HL-60/S4 treated with phorbol 12-myristate 13-acetate at 8.2 ng/mL for 4 days and 3 days (cell line): ENCODE results near the gene GFPT2.

Experiments
- in situ Hi-C: fragments of 300-500 bp; cut with MboI; formaldehyde crosslinking; loops from 2 replicates; pipeline ENCODE4 v1.15.0; 2022; ENCODE audit warnings: low sequenced_read_pairs

The GFPT2 gene

DNA sequence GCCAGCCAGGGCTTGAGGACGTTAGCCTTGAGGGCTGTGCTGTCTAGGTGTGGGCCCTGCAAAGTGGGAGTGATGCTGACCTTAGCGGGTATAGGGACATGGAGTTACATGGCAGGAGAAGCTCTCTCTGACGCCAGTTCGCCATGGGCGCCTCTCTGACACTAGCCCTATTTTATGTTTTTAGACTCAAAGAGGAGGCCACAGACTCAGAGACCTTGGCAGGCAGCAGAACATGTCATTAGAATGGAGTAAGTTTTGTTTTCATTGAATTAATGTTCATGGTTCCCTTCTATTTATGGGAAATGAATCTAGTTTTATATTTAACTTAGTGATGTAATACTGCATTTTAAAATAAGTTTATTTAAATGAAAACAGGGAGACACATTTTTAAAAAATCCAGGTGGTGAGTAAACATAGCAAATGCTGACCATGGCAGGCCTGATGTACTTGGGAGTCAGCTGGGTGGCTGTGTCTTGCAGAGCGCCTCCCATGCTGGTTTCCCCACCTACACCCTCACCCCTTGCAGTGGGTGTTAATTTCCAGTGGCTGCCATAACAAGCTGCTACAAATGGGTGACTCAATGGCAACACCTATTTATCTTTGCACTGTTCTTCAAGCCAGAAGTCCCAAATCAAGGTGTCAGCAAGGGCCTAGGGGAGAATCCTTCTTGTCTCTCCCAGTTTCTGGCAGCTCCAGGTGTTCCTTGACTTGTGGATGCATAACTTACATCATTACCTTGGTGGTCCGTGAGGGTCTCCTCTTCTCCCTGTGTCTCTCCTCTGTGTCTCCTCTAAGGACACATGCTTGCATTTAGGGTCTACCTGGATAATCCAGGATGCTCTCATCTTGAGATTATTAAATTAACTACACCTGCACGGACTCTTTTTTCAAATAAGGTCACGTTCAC, 25.6 kb upstream of the GFPT2 start:
- in situ Hi-C loops, result no loop called here

DNA sequence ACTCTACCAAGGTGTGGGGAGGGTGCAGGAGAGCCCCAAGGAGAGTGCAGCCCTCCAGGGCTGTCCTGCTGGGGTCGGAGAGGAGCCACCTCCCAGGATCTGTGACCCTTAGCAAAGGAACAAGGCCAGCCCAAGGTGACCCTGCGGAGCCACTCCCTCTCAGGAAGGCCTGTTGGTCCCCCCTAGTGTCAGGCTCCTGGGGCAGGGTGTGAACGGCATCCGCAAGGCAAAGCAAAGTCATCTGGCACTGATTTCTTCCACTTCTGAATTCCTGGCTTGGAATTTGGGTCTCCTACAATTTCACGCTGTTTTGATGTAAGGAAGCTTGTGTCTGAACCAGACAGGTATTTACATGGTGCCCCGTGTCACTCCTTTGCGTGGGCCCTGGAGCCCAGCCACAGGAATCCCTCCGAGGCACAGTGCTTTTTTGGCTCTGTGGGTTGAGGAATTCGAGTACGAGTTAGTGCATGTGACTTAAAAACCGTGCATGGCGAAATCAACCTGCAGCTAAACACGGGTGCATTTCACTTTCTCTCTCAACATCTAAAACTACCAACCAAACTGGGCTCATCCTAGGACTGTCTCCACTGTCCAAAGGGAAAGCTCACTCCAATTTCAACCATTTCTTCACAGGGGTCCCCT, 24.5 kb upstream of the GFPT2 start:
- in situ Hi-C loops, result no loop called here

DNA sequence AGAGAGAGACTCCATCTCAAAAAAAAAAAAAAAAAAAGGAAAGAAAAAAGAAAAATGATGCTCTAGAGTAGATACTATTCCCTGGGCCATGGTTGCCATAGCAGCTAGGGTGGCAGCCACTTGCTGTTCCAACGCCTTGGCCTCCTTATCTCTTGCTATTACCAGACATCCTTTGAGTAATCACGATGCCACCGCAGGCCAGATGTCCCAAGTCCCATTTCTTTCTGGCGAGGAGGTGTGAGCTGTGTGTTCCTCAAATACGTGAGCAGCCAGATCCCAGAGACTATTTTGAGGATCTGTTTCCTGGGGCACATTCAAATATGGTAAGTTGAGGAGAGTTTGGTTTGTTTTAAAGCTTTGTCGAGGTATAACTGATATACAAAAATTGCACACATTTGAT, 23.4 kb upstream of the GFPT2 start:
- in situ Hi-C loops, result no loop called here

DNA sequence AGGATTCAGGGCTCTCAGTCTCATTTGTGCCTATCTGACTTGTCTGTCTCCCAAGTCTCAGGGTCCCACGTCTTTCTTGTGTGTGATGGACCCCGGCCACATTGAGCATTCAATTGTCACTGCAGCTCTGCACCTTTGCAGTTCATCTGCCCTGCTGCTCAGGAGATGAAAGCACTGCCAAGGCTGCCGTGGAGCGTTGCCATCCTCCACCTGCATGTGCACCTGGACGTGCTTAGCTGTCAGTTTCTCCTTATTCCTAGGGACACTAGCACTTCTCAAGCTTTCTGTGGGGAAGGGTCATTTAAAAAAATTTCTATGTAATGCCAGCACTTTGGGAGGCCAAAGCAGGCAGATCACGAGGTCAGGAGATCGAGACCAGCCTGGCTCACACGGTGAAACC, 22.8 kb upstream of the GFPT2 start:
- in situ Hi-C loops, result no loop called here

DNA sequence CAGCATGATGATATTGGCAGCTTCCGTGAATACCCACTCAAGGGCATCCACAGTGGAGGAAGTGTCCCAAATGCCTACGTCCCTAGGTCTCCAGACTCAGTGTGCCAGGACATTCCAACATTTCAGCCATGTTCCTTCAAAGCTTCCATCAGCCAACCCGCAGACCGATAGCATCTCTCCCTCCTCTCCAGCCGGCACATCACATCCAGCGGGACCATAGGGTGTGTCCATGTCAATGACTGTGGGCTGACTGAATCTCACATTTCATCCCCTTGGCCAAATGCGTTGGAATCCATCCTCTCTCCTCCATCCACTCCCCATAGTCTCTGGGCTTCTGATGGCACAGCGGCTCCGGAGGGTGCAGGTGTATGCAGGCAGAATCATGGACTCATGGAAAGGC, 22.2 kb upstream of the GFPT2 start:
- in situ Hi-C loops, result no loop called here

DNA sequence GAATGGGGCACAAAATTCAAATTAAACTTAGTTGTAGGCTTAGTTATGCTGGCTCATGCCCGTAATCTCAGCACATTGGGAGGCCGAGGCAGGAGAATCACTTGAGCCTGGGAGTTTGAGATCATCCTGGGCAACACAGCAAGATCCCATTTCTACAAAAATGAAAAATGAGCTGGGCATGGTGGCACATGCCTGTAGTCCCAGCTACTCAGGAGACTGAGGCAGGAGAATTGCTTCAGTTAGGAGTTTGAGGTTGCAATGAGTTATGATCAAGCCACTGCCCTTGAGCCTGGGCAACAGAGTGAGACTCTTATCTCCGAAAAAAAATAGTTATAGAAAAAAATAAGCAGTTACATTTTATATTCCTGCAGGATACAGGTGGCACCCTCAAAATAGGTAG, 20.7 kb upstream of the GFPT2 start:
- in situ Hi-C loops, result no loop called here

DNA sequence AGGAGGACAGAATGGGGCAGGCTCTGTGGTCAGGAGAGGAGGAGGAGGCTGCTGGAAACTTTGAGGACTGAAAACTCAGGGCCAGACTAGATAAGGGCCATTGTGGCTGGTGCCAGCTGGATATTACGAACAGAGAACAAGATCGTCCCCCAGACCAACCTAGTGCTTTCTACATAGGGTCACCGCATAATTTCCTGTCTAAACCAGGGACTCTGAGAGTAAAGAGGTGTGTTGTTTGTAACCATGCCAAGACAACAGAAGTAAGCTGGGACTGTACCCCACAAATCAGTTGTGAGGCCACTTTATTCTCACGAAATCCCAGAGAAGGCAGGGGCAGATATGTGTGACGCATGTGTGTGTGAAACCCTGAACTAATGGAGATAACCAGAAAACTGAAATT, 20.3 kb upstream of the GFPT2 start:
- in situ Hi-C loops, result no loop called here

DNA sequence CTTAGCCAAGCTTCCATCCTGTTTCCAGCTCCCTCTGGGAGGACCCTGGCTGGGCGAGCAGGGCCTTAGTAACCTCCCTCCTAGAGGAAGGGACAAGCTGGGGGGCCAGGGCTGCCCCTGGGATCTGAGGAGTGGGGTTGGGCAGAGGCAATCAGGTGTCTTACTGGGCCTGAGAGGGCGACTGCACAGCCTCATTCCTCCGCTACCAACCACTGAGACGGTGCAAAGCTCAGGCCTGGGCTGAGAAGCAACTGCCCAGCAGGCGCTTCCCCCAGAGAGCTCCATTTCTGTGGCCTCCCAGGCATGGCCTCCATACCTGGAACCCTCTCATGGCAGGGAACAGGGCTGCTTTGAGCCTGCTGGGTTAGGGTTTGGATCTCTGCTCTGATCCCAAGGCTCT, 18.8 kb upstream of the GFPT2 start:
- in situ Hi-C loops, result no loop called here

DNA sequence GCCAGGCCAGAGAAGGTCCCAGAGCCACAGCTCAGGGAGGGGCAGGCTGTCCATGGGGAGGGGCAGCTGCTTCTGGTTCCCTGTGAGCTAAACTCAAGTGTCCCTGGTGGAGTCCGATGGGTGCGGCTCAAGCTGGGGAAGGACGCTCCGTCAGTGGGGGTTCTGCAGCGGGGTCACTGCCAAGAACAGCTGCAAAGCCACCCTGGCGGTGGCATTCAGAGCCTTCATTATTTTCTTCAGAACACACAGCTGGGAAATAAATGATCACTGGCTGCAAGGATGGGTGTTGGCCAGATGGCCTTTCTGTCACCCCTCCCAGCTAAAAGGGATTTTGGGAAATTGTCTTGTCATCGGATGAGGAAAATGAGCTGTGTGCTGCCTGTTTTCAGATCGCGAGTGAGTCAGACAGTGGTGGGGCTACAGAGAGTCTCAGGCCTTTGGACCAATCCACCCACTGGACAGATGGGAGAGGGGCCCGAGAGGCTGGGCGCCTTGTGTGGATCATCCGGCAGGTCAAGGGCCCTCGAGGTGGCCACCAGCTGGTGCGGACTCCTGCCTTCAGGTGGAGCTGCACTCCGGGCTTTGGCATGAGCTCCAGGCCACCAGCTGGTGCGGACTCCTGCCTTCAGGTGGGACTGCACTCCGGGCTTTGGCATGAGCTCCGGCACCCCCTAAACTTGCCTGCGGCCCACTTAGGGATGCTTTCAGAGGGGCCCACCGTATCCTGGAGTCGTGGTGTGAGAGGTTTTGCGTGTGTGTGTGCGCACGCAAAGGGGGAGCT, 17.9 kb upstream of the GFPT2 start:
- in situ Hi-C loops, result no loop called here

DNA sequence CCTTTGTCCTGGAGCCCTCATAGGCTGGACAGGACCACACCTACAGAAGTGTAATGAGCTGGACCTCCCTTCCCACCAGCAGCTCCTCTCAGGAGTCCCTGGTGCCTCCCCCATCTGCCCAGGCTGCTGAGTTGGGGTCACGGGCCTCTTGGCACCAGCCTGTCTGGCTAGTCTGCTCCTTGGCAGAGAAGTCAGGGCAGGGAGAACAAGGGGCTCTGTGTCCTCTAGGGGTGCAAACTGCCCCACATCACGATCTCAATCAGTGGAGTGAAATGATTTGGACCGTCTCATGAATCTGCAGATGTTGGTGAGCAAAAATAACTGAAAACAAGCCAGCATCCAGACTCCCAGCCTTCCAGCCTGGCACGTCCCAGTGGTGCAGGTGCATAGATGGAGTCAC, 14.9 kb upstream of the GFPT2 start:
- in situ Hi-C loops, result no loop called here

DNA sequence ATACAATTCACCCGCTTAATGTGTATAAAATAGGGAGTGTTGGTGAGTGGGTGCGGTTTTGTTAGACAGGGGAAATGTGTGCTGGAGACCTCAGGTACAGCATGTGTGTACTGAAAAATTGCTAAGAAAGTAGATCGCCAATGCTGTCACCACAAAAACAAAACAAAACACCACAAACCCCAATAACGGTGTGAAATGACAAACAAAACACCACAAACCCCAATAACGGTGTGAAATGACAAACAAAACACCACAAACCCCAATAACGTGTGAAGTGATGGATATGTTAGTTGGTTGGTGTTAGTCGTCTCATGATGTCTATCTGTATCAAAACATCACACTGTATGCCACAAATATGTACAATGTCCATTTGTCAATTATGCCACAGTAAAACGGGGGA, 14.2 kb upstream of the GFPT2 start:
- in situ Hi-C loops, result no loop called here

DNA sequence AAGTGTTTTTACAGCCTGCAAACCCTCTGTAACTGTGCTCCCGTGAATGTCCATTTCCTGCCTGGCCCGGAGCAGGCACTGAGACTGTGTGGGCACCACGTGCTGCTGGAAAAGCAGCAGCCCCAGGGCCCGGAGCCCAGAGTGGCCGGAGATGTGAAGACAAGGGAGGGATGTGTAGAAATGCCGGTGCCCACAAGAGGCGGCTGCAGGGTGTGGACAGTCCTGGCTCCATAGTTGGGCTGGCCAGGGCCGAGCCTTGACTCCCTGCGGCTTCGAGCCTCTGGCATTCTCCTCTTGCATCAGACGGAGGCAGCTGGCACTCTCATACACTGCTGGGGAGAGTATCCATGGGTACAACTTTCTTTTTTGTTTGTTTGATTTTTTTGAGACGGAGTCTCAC, 13.2 kb upstream of the GFPT2 start:
- in situ Hi-C loops, result no loop called here

DNA sequence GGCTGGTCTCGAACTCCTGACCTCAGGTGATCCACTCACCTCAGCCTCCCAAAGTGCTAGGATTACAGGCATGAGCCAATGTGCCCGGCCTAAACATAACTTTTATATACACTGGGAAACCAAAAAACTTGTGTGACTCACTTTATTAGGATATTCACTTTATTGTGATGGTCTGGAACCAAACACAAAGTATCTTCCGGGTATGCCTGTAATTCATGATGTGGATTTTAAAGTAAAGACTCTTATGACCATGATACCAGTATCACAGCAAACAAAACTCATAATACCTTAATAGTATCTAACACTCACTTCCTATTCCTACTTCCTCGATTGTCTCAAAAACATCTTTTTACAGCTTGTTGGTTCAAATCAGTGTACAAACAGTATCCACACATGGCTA, 12.7 kb upstream of the GFPT2 start:
- in situ Hi-C loops, result no loop called here

DNA sequence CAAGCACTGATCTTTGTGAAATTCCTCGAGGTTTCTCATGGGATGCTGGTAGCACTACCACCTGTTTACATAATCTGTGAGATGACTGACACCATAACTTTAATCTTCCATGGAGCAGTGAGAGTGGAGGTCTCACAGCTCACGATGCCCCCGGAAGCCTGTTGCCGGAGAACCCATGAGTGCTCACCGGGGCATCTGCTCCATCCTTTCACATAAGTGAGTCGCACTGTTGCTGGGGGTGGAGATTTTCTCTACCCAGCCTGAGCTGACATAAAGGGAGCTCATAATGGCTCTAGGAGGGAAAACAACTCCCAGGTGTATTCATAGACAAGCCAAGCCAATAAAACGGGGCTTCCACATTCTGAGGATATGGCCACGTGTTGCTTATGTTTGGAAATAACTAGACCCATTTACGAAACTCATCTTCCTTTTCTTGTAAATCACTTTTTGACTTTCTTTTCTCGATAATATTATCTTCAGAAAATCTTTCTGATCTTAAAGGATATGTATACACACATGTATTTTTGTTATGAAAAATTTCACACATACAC, 11.2 kb upstream of the GFPT2 start:
- in situ Hi-C loops, result no loop called here

DNA sequence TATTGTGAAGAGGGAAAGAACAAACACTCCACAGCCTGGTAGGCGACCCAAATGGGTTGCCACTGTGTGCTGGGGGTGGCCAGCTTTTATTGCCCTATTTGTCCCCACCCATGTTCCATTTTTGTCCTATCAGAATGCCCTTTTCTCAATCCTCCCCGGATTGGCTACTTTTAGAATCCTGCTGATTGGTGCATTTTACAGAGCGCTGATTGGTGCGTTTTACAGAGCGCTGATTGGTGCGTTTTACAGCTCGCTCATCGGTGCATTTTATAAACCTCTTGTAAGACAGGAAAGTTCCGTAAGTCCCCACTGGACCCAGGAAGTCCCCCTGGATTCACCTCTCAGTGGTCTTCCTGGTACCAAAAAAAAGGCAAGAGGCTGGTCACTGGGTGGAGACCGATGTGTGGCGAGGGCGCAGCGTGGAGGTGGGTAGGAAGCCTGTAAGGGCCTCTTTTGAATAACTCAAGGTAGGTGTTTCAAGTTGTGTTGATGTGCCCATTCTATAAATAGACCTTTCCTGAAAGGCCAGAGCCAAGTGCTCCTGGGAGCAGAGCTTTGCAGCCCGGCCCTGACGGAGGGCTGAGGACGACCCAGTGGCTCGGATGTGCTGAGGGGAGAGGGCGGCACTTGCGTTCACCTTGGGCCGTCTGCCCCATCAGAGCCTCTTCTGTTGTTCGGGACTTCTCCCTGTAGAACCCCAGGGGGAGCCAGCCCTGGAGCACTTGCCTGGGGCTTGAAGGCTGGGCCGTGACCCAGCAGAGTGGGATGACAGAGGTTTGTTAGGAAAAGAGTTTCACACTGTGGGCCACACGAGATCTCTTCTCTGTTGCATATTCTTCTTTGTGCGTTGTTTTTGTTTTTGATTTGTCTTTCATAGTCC, 7.2 kb upstream of the GFPT2 start:
- in situ Hi-C loops, result no loop called here

DNA sequence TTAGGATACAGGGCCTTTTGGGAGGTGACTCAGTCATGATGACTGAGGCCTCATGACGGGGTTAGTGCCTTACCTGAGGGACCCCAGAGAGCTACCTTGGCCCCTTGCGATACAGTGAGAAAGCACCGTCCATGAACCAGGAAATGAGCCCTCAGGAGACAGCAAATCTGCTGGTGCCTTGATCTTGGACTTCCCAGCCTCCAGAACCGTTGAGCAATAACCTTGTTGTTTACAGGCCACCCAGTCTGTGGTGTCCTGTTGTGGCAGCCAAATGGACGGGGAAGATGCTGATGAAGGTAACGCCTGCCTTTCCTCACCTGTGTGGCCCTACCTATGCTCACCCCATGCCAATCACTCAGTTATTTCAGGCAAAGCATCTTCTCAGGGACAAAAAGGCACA, 5.6 kb upstream of the GFPT2 start:
- in situ Hi-C loops, result no loop called here

DNA sequence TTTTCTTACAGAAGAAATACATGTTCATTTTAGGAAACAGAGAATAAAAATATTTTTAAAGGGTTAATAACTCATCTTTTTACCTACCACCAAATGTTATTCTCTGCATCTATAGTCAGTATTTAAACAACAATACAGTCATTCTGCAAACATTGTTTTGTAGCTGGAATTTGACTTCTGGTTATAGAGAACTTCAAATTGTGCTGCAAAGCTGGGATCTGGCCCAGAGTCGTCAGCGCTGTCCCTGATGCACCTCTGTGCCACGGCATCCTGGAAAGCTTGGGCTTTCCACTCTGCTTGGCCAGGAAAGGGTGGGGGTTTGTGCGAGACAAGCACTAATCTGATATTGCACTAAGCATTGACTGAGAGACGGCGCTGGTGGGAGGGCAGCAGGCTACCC, 5.0 kb upstream of the GFPT2 start:
- in situ Hi-C loops, result no loop called here

DNA sequence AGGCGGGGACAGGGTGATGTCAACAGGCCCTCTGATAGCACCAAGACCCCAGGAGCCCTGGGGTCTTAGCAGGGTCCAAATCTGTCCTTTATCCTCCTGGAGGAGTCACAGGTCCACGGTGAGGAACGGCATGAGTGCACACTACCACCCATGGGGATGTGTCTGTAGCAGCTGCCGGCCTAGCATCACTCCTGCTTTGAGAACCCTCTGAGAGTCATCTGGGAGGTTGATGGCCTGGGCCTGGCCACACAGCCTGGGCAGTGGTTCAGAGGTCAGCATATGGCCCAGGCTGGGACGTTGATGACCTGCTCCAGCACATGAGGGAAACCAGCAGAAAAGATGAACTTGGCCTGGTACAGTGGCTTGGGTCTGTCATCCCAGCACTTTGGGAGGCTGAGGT, 1.8 kb upstream of the GFPT2 start:
- in situ Hi-C loops, result no loop called here

DNA sequence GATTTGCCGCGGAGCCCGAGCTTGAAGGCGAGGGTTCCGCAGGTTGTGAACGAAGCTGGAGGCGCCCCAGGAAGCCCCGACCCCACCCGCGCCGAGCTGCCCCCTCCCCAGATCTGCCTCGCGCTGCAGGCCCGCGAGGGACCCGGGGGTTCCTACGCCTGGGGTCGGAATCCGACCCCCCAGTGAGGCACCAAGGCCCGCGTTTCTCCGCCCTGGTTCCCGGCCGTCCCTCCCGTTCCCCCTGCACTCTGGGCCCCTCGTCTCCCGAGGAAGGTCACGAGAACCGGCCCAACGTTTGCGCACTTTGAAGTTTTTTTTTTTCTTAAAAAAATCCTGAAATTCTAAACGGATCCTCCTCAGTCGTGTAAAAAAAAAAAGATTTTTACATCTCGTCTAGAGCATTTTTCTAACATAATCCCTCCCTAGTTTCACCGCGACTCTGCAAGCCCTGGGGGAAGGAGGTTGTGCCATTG, 880 bp upstream of the GFPT2 start:
- in situ Hi-C loops, result no loop called here
